ENCODE data around the gene SIK3.

- TF ChIP-seq EZH2 (IDR thresholded peaks at IDR 0.05) (no peak), CTCF (IDR thresholded peaks at IDR 0.05) (no peak), EZH2phosphoT487 (IDR thresholded peaks at IDR 0.05) (no peak)
These were observed 2.3 kb upstream of the SIK3 start for GRCh38 chr11:117100556-117100955.

Measured in neural progenitor cell (in vitro differentiated cells).